HG03139 (cell line): ENCODE results near the gene CNDP2.
"Not testable (repeated sequence)": the region's sequence is repeated elsewhere in the genome, so short reads cannot be mapped to it uniquely, and the experiment has no call there.

Source experiments
- ATAC-seq: cut with Tn5 transposase; IDR thresholded peaks from one replicate; pipeline ENCODE4 v1.9.1; 2021; ENCODE audit not compliant: unreplicated experiment

CNDP2 gene

DNA sequence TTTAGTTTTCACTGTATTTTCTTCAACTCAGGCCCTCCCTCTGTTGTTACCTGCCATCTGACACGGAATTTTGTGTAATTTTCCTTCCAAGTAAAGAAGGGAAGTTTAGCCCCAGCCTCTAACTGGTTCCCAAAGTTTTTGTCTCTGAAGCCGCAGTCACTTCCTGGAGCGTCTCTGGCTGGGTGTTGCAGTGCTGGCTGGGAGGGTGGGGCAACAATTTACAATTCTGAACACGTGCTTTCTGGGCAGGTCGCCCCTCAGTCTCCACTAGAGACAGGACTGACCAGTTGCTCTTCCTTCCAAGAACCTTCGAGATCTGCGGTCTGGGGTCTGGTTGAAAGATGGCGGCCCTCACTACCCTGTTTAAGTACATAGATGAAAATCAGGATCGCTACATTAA lies 3.5 kb downstream of the CNDP2 start:
- peak; percentile 41 for ATAC-seq

- no peak for ATAC-seq
These were observed 4.2 kb downstream of the CNDP2 start for GRCh38 chr18:74500372-74500771.

GRCh38 chr18:74500774-74501173 lies 4.6 kb downstream of the CNDP2 start:
- ATAC-seq = not testable (repeated sequence)

DNA sequence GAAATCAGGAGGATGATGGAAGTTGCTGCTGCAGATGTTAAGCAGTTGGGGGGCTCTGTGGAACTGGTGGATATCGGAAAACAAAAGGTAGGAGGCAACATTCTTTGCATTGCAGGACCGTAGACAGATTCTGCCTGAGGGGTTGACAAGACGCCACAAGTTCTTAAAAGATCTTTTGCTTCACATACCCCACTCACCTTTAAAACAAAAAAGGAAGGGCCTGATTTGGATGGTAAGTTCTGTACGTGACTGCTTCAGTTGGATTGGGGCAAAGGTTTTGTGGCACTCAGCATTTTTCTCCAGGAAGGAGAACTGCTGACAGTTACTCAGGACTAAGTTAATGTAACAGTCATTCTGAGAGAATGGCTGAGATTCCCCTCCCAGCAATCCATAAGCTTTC lies 5.2 kb downstream of the CNDP2 start:
- ATAC-seq = no peak

DNA sequence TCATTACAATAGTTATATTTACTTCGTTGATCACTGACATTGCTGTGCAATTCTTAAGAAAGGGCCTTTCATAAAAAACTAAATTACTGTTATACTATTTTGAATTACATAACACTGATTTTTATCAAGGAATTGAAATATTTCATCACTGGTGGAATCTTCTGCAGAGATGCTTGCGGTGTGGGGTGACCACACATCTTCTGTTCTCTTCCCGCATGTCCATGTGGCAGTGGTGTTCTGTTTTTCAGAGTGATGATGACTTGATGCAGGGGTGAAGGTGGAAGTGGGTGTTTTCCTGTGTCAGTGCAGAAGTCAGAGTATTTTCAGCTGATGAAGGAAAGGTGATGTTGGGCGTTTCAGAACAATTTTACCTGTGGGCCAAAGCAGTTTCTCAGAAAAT lies 7.0 kb downstream of the CNDP2 start:
- no peak for ATAC-seq

GRCh38 chr18:74505776-74506175 lies 9.6 kb downstream of the CNDP2 start:
- no peak for ATAC-seq

DNA sequence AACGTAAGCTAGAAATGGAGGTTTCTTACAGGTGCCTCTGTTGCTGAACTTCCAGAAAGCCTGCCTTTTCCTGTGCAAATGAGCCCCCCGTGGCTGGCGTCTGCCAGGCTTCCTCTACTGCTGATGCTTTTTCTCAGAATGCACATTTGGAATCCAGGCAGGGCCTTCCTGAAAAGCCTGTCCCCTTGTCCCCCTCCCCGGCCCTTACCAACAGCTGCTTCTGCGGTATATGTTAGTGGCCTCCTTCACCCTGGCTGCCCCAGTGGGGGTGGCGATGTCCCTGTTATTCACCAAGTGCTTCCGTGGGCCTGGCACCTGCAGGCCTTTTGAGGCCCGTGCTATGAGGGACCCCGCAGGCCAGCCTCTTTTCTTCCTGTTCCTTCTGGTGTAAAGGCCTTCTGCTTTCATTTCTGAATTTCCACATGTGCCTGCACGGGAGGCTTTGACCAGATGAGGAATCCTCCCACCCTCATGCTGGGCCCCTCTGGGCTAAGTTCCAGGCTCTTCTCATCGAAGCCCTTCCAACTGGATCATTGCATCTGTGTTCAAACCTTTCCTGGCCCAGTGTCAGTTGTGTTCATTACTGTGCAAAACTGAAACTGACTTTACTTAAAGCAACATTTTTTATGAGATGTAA lies 10.4 kb downstream of the CNDP2 start:
- ATAC-seq = no peak

DNA sequence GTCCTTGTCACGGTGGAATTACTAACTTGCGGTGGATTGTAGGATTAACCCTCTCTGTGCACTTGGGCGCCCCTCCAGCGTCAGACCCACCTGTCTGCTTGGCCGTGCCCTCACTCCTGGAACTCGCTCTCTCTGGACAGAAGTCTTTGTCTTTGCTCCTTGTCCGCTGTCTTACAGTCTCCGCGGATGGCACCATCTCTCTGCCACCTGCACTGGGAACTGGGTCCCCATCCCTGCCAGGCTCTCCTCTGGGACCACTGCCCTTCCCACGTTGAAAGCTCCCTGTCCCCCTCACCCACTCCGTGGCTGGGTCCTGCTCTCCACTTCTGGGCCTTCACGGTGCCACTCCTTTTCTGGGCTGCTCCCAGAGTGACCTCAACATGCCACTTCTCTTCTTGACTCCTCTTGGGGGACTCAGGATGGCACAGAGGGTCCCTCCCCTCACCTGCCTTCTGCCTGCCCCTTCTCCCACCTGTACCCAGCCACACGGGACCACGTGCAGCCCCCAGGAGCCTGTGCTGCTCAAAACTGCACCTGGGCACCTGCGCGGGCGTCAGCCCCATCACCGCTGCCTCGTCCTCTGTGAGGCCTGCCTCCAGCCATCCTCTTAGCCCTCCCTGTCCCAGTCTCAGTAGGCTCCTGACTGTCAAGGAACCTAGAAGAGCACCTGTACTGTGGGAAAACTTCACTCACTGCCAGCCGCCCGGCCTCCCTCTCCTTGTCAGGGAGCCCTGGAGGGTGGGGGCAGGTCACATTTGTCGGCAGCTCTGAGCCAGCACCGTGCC lies 11.1 kb downstream of the CNDP2 start:
- no peak for ATAC-seq

- no peak for ATAC-seq
These were observed 11.8 kb downstream of the CNDP2 start for GRCh38 chr18:74507927-74508326.

GRCh38 chr18:74508366-74508765 lies 12.2 kb downstream of the CNDP2 start:
- no peak for ATAC-seq

GRCh38 chr18:74508821-74509225 lies 12.7 kb downstream of the CNDP2 start:
- ATAC-seq = no peak

- ATAC-seq = no peak
These were observed 13.9 kb downstream of the CNDP2 start for GRCh38 chr18:74509856-74510769.

- no peak for ATAC-seq
These were observed 14.6 kb downstream of the CNDP2 start for GRCh38 chr18:74510770-74511095.

DNA sequence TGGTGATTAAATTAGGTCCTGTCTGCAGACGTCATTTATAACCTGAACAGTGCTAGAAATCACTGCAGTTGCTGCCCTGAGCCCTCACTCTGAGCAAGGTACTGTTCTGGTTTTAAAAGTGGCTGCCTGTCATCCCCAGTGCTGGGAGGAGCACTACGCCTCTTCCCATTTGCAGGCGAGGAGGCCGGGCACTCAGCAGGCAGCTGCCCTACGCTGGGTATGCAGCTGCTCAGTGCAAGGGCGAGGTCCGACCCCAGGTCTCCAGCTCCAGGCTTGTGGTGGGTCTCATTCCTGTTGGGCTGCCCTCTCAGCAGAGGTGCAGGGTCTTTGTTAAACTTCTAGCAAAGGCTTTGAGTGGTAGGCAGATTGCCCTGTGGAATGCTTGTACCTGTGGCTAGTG lies 15.7 kb downstream of the CNDP2 start:
- no peak for ATAC-seq

DNA sequence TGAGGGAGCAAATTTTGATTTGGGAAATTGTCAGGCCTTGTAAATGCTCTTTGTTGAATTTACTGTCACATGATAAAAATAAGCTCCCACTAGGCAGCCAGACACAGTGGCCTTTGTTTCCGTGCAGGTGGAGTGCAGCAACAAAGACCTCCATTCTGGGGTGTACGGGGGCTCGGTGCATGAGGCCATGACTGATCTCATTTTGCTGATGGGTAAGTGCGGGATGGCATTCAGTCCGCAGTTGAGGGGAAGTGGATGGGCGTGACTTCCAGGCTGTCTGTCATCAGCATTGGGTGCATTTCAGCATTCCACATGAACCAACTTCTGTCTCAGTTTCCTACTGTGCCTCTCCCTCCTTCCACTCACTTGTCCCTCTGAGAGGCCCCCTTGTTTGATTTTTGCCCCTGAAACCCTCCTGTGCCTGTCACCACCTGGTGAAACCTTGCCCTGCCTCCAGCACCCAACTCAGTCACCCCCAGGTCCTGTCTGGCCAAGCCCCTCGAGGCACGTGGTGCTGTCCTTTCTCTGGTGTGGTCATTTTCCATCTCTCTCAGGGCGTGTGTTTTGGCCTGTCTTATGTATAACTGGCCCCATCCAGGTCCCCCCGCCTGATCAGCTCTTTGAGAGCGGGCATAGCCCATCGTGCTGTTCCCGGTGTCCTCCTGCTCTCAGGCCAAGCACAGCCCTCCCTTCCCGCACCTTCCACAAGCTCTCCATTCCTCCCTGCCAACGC lies 16.3 kb downstream of the CNDP2 start:
- ATAC-seq = no peak

GRCh38 chr18:74513149-74513882 lies 17.2 kb downstream of the CNDP2 start:
- ATAC-seq = no peak

GRCh38 chr18:74513883-74514205 lies 17.7 kb downstream of the CNDP2 start:
- no peak for ATAC-seq

- no peak for ATAC-seq
These were observed 18.8 kb downstream of the CNDP2 start for GRCh38 chr18:74514860-74515495.

GRCh38 chr18:74515620-74516231 lies 19.6 kb downstream of the CNDP2 start:
- ATAC-seq = no peak
